ENCODE results near the gene DCD. TPM values are rescaled to one million over a fixed set of nuclear protein-coding genes. Genes with fewer than 3 reads are reported as not detected.

DCD gene
- total and polyA plus RNA-seq, 7 experiments from 2014 or later, result not detected

GRCh38 chr12:54631551-54631950, 16.6 kb downstream of the DCD start:
- H3K36me3 ChIP-seq (ENCODE audit: control insufficient read depth in 2 of 3, insufficient read depth in 3 of 3, low read length in 3 of 3), result no peaks in the 10 kb centered on the region
- ChIA-PET CTCF (no interaction called here), POLR2A (no interaction called here)
- DNase-seq, result no peak
- H3K27me3 Mint-ChIP-seq, result peaks cover 9 to 45% (median 30%) of the 10 kb centered on the region in 5 donors
- peaks cover 0 to 12% (median 0%) of the 10 kb centered on the region in 5 donors for H3K36me3 Mint-ChIP-seq
- no peaks in the 10 kb centered on the region for H3K4me1 Mint-ChIP-seq
- H3K4me3 Mint-ChIP-seq, result no peak overlapping the region
- H3K27ac ChIP-seq (ENCODE audit: low read depth, low read length), result no peak overlapping the region
- H3K4me1 ChIP-seq (ENCODE audit: control insufficient read depth in 2 of 2, insufficient read depth in 2 of 2, low read length in 2 of 2), result no peaks in the 10 kb centered on the region
- H3K9me3 Mint-ChIP-seq, result peaks cover 5 to 23% (median 11%) of the 10 kb centered on the region in 11 donors
- intact Hi-C loops (cut with micrococcal nuclease), result no loop called here
- ATAC-seq, result no peak
- H3K27ac Mint-ChIP-seq, result no peak overlapping the region
- no peaks in the 10 kb centered on the region for H3K27me3 ChIP-seq (ENCODE audit: control insufficient read depth in 2 of 2, insufficient read depth in 2 of 2, low read length in 2 of 2)
- H3K4me3 ChIP-seq (ENCODE audit: low read length), result no peak overlapping the region
- H3K9me3 ChIP-seq (ENCODE audit: control insufficient read depth in 2 of 3, low read length in 3 of 3), result peaks cover 0 to 5% (median 0%) of the 10 kb centered on the region in 3 experiments

DNA sequence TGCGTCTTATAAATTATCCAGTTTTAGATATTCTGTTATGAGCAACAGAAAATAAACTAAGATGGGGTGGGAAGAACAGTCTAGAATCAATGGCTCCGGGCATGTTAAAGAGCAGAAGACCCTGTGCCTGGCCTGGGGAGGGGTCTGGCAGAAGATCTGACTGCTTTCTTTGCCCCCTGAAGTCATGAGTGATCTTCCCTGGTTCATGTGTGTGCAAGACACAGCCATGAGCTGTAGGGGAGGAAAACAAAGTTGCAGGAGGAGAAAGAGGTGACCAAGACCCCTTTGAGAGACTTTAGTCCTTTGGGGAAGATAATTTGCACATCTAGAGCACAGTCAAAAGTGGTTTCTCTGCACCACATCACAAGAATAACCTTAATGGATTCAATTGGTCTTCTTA, 18.2 kb downstream of the DCD start:
- DNase-seq (no peak), ATAC-seq (no peak)
- H3K27me3 ChIP-seq (ENCODE audit: control insufficient read depth in 2 of 2, insufficient read depth in 2 of 2, low read length in 2 of 2), result peaks cover 0 to 5% of the 10 kb centered on the region in 2 donors
- no peak overlapping the region for H3K4me3 ChIP-seq (ENCODE audit: low read length)
- no peak overlapping the region for H3K4me3 Mint-ChIP-seq
- intact Hi-C loops (cut with micrococcal nuclease), result no loop called here
- CTCF ChIA-PET, result no interaction called here
- no peaks in the 10 kb centered on the region for H3K4me1 Mint-ChIP-seq
- no peak overlapping the region for H3K27ac ChIP-seq (ENCODE audit: low read depth, low read length)
- POLR2A ChIA-PET, result no interaction called here
- no peak overlapping the region for H3K27ac Mint-ChIP-seq
- peaks cover 18 to 58% (median 43%) of the 10 kb centered on the region in 5 donors for H3K27me3 Mint-ChIP-seq
- peaks cover 0 to 15% (median 0%) of the 10 kb centered on the region in 5 donors for H3K36me3 Mint-ChIP-seq
- peaks cover 0 to 5% (median 0%) of the 10 kb centered on the region in 3 experiments for H3K9me3 ChIP-seq (ENCODE audit: control insufficient read depth in 2 of 3, low read length in 3 of 3)
- peaks cover 5 to 25% (median 11%) of the 10 kb centered on the region in 11 donors for H3K9me3 Mint-ChIP-seq
- no peaks in the 10 kb centered on the region for H3K36me3 ChIP-seq (ENCODE audit: control insufficient read depth in 2 of 3, insufficient read depth in 3 of 3, low read length in 3 of 3)
- H3K4me1 ChIP-seq (ENCODE audit: control insufficient read depth in 2 of 2, insufficient read depth in 2 of 2, low read length in 2 of 2), result no peaks in the 10 kb centered on the region

DNA sequence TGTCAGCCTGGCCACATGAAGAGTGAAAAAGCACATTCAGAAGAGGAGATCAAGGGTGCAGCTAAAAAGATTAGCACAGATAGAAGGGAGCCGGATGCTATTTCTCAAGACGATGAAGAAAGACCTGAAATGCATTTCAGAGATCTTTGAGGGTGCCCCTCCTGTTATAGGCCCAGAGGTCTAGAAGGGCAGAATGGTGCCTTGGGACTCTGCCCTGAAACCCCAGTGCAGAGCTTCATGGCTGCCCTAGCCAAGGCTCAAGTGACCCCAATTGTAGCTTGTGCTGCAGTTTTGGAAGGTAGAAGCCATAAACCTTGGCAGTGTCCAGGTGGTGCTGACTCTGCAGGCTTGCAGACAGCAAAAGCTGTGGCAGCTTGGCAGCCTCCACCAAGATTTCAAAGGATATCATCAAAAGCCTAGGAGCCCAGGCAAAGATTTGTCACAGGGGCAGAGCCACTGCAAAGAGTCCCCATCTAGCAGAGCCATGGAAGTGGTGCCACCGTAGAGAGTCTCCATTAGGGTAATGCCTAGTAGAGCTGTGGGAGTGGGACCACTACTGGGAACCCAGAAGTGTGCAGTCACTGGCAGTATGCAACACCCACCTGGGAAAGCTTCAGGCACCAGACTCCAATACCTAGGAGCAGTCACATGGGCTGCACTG, 19.8 kb downstream of the DCD start:
- Histone ChIP-seq H3K4me1 (ENCODE audit: control insufficient read depth in 2 of 2, insufficient read depth in 2 of 2, low read length in 2 of 2) (no peaks in the 10 kb centered on the region), H3K27me3 (ENCODE audit: control insufficient read depth in 2 of 2, insufficient read depth in 2 of 2, low read length in 2 of 2) (peaks cover 4 to 6% of the 10 kb centered on the region in 2 donors), H3K9me3 (ENCODE audit: control insufficient read depth in 2 of 3, low read length in 3 of 3) (peaks cover 0 to 5% (median 0%) of the 10 kb centered on the region in 3 experiments), H3K27ac (ENCODE audit: low read depth, low read length) (no peak overlapping the region), H3K36me3 (ENCODE audit: control insufficient read depth in 2 of 3, insufficient read depth in 3 of 3, low read length in 3 of 3) (no peaks in the 10 kb centered on the region), H3K4me3 (ENCODE audit: low read length) (no peak overlapping the region)
- no peak for ATAC-seq
- H3K36me3 Mint-ChIP-seq, result peaks cover 0 to 15% (median 0%) of the 10 kb centered on the region in 5 donors
- intact Hi-C loops (cut with micrococcal nuclease), result no loop called here
- no peaks in the 10 kb centered on the region for H3K4me1 Mint-ChIP-seq
- POLR2A ChIA-PET, result no interaction called here
- CTCF ChIA-PET, result no interaction called here
- peaks cover 27 to 70% (median 59%) of the 10 kb centered on the region in 5 donors for H3K27me3 Mint-ChIP-seq
- no peak overlapping the region for H3K27ac Mint-ChIP-seq
- H3K9me3 Mint-ChIP-seq, result peaks cover 5 to 25% (median 11%) of the 10 kb centered on the region in 11 donors
- no peak for DNase-seq
- H3K4me3 Mint-ChIP-seq, result no peak overlapping the region

GRCh38 chr12:54627304-54627703, 20.9 kb downstream of the DCD start:
- H3K27ac ChIP-seq (ENCODE audit: low read depth, low read length), result no peak overlapping the region
- no peak overlapping the region for H3K4me3 ChIP-seq (ENCODE audit: low read length)
- Mint-ChIP-seq H3K4me3 (no peak overlapping the region), H3K9me3 (peaks cover 5 to 25% (median 11%) of the 10 kb centered on the region in 11 donors), H3K4me1 (no peaks in the 10 kb centered on the region), H3K27me3 (peaks cover 34 to 72% (median 69%) of the 10 kb centered on the region in 5 donors), H3K27ac (no peak overlapping the region), H3K36me3 (peaks cover 0 to 15% (median 0%) of the 10 kb centered on the region in 5 donors)
- ChIA-PET POLR2A (no interaction called here), CTCF (no interaction called here)
- DNase-seq (no peak), ATAC-seq (no peak)
- H3K36me3 ChIP-seq (ENCODE audit: control insufficient read depth in 2 of 3, insufficient read depth in 3 of 3, low read length in 3 of 3), result no peaks in the 10 kb centered on the region
- H3K27me3 ChIP-seq (ENCODE audit: control insufficient read depth in 2 of 2, insufficient read depth in 2 of 2, low read length in 2 of 2), result peaks cover 4 to 6% of the 10 kb centered on the region in 2 donors
- H3K9me3 ChIP-seq (ENCODE audit: control insufficient read depth in 2 of 3, low read length in 3 of 3), result peaks cover 0 to 5% (median 0%) of the 10 kb centered on the region in 3 experiments
- H3K4me1 ChIP-seq (ENCODE audit: control insufficient read depth in 2 of 2, insufficient read depth in 2 of 2, low read length in 2 of 2), result no peaks in the 10 kb centered on the region
- intact Hi-C loops (cut with micrococcal nuclease), result no loop called here

DNA sequence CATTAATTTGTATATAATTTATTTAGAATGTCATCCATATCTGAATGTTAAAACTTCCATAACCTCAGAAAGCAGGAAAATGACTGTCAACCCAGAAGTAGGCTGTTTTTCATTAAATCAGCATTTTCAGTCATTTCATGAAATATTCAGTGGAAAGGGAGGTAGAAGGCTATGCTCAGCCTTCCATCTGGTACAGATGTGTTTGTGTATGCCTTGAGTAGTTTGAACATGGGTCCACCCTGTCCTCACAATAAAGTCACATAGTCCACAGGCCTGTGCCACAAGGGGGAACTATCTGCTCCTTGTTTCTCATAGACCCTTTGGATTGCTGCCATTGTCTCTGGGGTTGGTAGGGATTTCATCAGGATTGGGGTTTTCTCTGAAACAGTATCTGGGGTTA, 22.6 kb downstream of the DCD start:
- no peak overlapping the region for H3K4me3 Mint-ChIP-seq
- ATAC-seq (no peak), DNase-seq (no peak)
- Histone ChIP-seq H3K36me3 (ENCODE audit: control insufficient read depth in 2 of 3, insufficient read depth in 3 of 3, low read length in 3 of 3) (no peaks in the 10 kb centered on the region), H3K4me3 (ENCODE audit: low read length) (no peak overlapping the region), H3K27ac (ENCODE audit: low read depth, low read length) (no peak overlapping the region), H3K9me3 (ENCODE audit: control insufficient read depth in 2 of 3, low read length in 3 of 3) (peaks cover 0 to 5% (median 0%) of the 10 kb centered on the region in 3 experiments), H3K4me1 (ENCODE audit: control insufficient read depth in 2 of 2, insufficient read depth in 2 of 2, low read length in 2 of 2) (no peaks in the 10 kb centered on the region), H3K27me3 (ENCODE audit: control insufficient read depth in 2 of 2, insufficient read depth in 2 of 2, low read length in 2 of 2) (peaks cover 4 to 6% of the 10 kb centered on the region in 2 donors)
- no peaks in the 10 kb centered on the region for H3K4me1 Mint-ChIP-seq
- H3K36me3 Mint-ChIP-seq, result peaks cover 0 to 15% (median 0%) of the 10 kb centered on the region in 5 donors
- POLR2A ChIA-PET, result no interaction called here
- CTCF ChIA-PET, result no interaction called here
- intact Hi-C loops (cut with micrococcal nuclease), result no loop called here
- H3K9me3 Mint-ChIP-seq, result peaks cover 5 to 25% (median 11%) of the 10 kb centered on the region in 11 donors
- peaks cover 44 to 84% (median 77%) of the 10 kb centered on the region in 5 donors for H3K27me3 Mint-ChIP-seq
- no peak overlapping the region for H3K27ac Mint-ChIP-seq

DNA sequence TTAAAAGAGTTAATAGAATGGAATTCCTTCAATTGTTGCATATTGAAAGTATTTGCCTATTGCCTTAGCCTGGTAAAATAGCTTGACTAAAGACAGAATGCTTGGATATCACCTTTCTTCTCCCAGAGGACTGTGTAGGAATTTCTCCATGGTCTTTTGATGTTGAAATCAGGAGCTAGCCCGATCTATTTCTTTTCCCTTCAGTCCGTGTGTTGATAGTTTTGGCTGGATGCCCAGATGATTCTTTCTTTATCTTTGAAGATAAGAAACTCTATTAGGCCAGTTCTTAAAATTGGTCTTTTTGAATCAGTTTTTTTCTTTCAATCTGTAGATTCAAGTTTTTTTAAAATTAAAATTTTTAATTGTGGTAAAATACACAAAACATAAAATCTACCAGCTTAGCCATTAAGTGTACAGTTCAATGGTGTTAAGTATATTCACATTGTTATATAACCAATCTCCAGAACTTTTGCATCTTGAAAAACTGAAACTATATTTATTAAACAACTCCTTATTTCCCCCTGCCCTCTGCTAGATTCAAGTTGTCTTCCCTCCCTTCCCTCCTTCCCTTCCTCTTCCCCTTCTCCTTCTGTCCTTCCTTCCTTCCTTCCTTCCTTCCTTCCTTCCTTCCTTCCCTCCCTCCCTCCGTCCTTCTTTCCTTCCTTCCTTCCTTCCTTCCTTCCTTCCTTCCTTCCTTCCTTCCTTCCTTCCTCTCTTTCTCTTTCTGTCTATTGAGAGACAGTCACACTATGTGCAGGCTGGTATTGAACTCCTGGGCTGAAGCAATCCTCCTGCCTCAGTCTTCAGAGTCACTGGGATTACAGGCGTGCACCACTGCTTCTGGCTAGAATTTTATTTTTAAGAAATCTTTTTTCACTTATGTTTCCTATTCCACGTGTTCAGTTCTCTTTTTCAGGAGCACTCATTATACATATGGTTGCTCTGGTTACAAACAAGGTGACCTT, 23.6 kb downstream of the DCD start:
- H3K27me3 Mint-ChIP-seq, result peaks cover 49 to 80% (median 70%) of the 10 kb centered on the region in 5 donors
- peaks cover 5 to 25% (median 11%) of the 10 kb centered on the region in 11 donors for H3K9me3 Mint-ChIP-seq
- ATAC-seq, result no peak
- peaks cover 4 to 6% of the 10 kb centered on the region in 2 donors for H3K27me3 ChIP-seq (ENCODE audit: control insufficient read depth in 2 of 2, insufficient read depth in 2 of 2, low read length in 2 of 2)
- H3K36me3 Mint-ChIP-seq, result peaks cover 0 to 15% (median 0%) of the 10 kb centered on the region in 5 donors
- H3K27ac Mint-ChIP-seq, result peak overlapping the region in 1 of 9 donors; percentile 73
- ChIA-PET CTCF (no interaction called here), POLR2A (no interaction called here)
- intact Hi-C loops (cut with micrococcal nuclease), result no loop called here
- no peak for DNase-seq
- no peaks in the 10 kb centered on the region for H3K4me1 Mint-ChIP-seq
- H3K27ac ChIP-seq (ENCODE audit: low read depth, low read length), result no peak overlapping the region
- H3K4me3 Mint-ChIP-seq, result peak overlapping the region in 1 of 10 donors; percentile 3
- H3K4me3 ChIP-seq (ENCODE audit: low read length), result no peak overlapping the region
- no peaks in the 10 kb centered on the region for H3K36me3 ChIP-seq (ENCODE audit: control insufficient read depth in 2 of 3, insufficient read depth in 3 of 3, low read length in 3 of 3)
- peaks cover 0 to 5% (median 0%) of the 10 kb centered on the region in 3 experiments for H3K9me3 ChIP-seq (ENCODE audit: control insufficient read depth in 2 of 3, low read length in 3 of 3)
- no peaks in the 10 kb centered on the region for H3K4me1 ChIP-seq (ENCODE audit: control insufficient read depth in 2 of 2, insufficient read depth in 2 of 2, low read length in 2 of 2)

Data from naive thymus-derived CD4-positive, alpha-beta T cell (primary cell).